GM12892 (cell line): ENCODE results near the gene EVPL.
"Not testable (repeated sequence)": the region's sequence is repeated elsewhere in the genome, so short reads cannot be mapped to it uniquely, and the experiment has no call there.

Experiments used
- POLR2A ChIP-seq: IDR thresholded peaks from 2 replicates; pipeline ENCODE4 v1.6.1; 2011; ENCODE audit warnings: low read depth, low read length, control low read depth
- POLR2AphosphoS5 ChIP-seq: IDR thresholded peaks from 2 replicates; pipeline ENCODE4 v1.6.1; 2011; ENCODE audit warnings: low read depth, low read length, control low read depth
- TAF1 ChIP-seq: IDR thresholded peaks from 2 replicates; pipeline ENCODE4 v1.6.1; 2011; ENCODE audit warnings: low read depth, mild to moderate bottlenecking, control low read depth, low read length, borderline replicate concordance

- TF ChIP-seq POLR2AphosphoS5, POLR2A, TAF1: not testable (repeated sequence)
These were observed 31.2 kb upstream of the EVPL start for GRCh38 chr17:76058264-76058663.
